HepG2 (cell line): Measurements from ENCODE around the gene METAP1D. TPM values are rescaled to one million over a fixed set of nuclear protein-coding genes. Genes with fewer than 3 reads are reported as not detected.

Source experiments
- BRCA1 ChIP-seq: sonication (generic); formaldehyde crosslinking; IDR thresholded peaks from 2 replicates; pipeline ENCODE4 v1.4.0; 2020; ENCODE audit warnings: missing genetic modification reagents
- CBX5 ChIP-seq: sonication (generic); formaldehyde crosslinking; IDR thresholded peaks from 2 replicates; pipeline ENCODE4 v1.4.0; 2020; ENCODE audit warnings: missing genetic modification reagents, borderline replicate concordance
- DMAP1 ChIP-seq: IDR thresholded peaks from 2 replicates; pipeline ENCODE4 v1.6.1; 2016
- FOXC1 ChIP-seq: sonication (generic); formaldehyde crosslinking; IDR thresholded peaks from 2 replicates; pipeline ENCODE4 v1.8.0; 2022; ENCODE audit warnings: mild to moderate bottlenecking, missing genetic modification reagents, borderline replicate concordance
- MXD4 ChIP-seq: IDR thresholded peaks from 2 replicates; pipeline ENCODE4 v1.6.1; 2016; ENCODE audit warnings: mild to moderate bottlenecking, missing biosample characterization, missing genetic modification reagents
- MYC ChIP-seq: sonication (generic); formaldehyde crosslinking; IDR thresholded peaks from 2 replicates; pipeline ENCODE4 v1.9.0; 2021; ENCODE audit warnings: missing genetic modification reagents, borderline replicate concordance
- PCBP2 ChIP-seq: fragments of 200-400 bp; formaldehyde crosslinking; optimal IDR thresholded peaks from 2 replicates; pipeline ENCODE3; 2018; ENCODE audit warnings: low read length, low read depth; ENCODE audit not compliant: poor library complexity, severe bottlenecking
- RAD51 ChIP-seq: fragments of 450-650 bp; IDR thresholded peaks from 2 replicates; pipeline ENCODE4 v1.6.1; 2016; ENCODE audit warnings: borderline replicate concordance
- RARA ChIP-seq: IDR thresholded peaks from 2 replicates; pipeline ENCODE4 v1.6.1; 2016; ENCODE audit warnings: missing genetic modification reagents, missing compliant biosample characterization
- RBM39 ChIP-seq: fragments of 200-400 bp; formaldehyde crosslinking; IDR thresholded peaks from one replicate; pipeline ENCODE4 v1.6.1; 2018; ENCODE audit warnings: antibody characterized with exemption, mild to moderate bottlenecking, low read depth, low read length; ENCODE audit not compliant: poor library complexity, severe bottlenecking
- RELA ChIP-seq: sonication (generic); formaldehyde crosslinking; IDR thresholded peaks from 2 replicates; pipeline ENCODE4 v1.4.0; 2020; ENCODE audit warnings: missing genetic modification reagents
- RFXANK ChIP-seq: IDR thresholded peaks from 2 replicates; pipeline ENCODE4 v1.6.1; 2016
- RFXAP ChIP-seq: sonication (generic); formaldehyde crosslinking; IDR thresholded peaks from 2 replicates; pipeline ENCODE4 v1.4.0; 2020; ENCODE audit warnings: missing genetic modification reagents, borderline replicate concordance
- WIZ ChIP-seq: sonication (generic); formaldehyde crosslinking; IDR thresholded peaks from 2 replicates; pipeline ENCODE4 v1.5.1; 2020; ENCODE audit warnings: mild to moderate bottlenecking, missing genetic modification reagents
- ZBTB3 ChIP-seq: sonication (generic); formaldehyde crosslinking; IDR thresholded peaks from 2 replicates; pipeline ENCODE4 v1.4.0; 2020; ENCODE audit warnings: low read depth, mild to moderate bottlenecking, moderate library complexity, missing genetic modification reagents, borderline replicate concordance
- ZKSCAN1 ChIP-seq: fragments of 150-350 bp; IDR thresholded peaks from 2 replicates; pipeline ENCODE4 v1.6.1; 2014; ENCODE audit warnings: low read length
- ZNF124 ChIP-seq: sonication (generic); formaldehyde crosslinking; IDR thresholded peaks from 2 replicates; pipeline ENCODE4 v1.4.0; 2020; ENCODE audit warnings: missing genetic modification reagents
- ZNF138 ChIP-seq: sonication (generic); formaldehyde crosslinking; IDR thresholded peaks from 2 replicates; pipeline ENCODE4 v1.5.0; 2020; ENCODE audit warnings: mild to moderate bottlenecking, low read depth, missing genetic modification reagents
- ZNF253 ChIP-seq: sonication (generic); formaldehyde crosslinking; IDR thresholded peaks from 2 replicates; pipeline ENCODE4 v1.8.0; 2022; ENCODE audit warnings: mild to moderate bottlenecking, missing genetic modification reagents, borderline replicate concordance
- ZNF275 ChIP-seq: sonication (generic); formaldehyde crosslinking; IDR thresholded peaks from 2 replicates; pipeline ENCODE4 v1.8.0; 2022; ENCODE audit warnings: missing genetic modification reagents, mild to moderate bottlenecking, inconsistent platforms, borderline replicate concordance
- ZNF484 ChIP-seq: sonication (generic); formaldehyde crosslinking; IDR thresholded peaks from 2 replicates; pipeline ENCODE4 v1.5.1; 2020; ENCODE audit warnings: mild to moderate bottlenecking, low read depth, missing genetic modification reagents, borderline replicate concordance
- ZNF569 ChIP-seq: sonication (generic); formaldehyde crosslinking; IDR thresholded peaks from 2 replicates; pipeline ENCODE4 v1.5.0; 2020; ENCODE audit warnings: mild to moderate bottlenecking, missing genetic modification reagents, moderate library complexity, borderline replicate concordance
- ZNF615 ChIP-seq: sonication (generic); formaldehyde crosslinking; IDR thresholded peaks from 2 replicates; pipeline ENCODE4 v1.5.0; 2020; ENCODE audit warnings: mild to moderate bottlenecking, missing genetic modification reagents, borderline replicate concordance
- ZNF639 ChIP-seq: conservative IDR thresholded peaks from 2 replicates; pipeline ENCODE4 v1.6.1; 2018; ENCODE audit warnings: missing genetic modification reagents
- ZNF770 ChIP-seq: sonication (generic); formaldehyde crosslinking; IDR thresholded peaks from 2 replicates; pipeline ENCODE4 v1.5.0; 2020; ENCODE audit warnings: mild to moderate bottlenecking, missing genetic modification reagents
- ZNF777 ChIP-seq: sonication (generic); formaldehyde crosslinking; IDR thresholded peaks from 2 replicates; pipeline ENCODE4 v1.4.0; 2020; ENCODE audit warnings: missing genetic modification reagents
- polyA plus RNA-seq, 8 experiments: library from polyadenylated mRNA; depleted of rRNA in 3 of 8; stranded (reverse) in 7 of 8; unstranded in 1 of 8; fragments of >200 nt; fragmentation: Illumina TruSeq in 4 of 8; extraction: Trizol in 4 of 8; gene quantifications; 2 replicates each; pipeline versions ENCODE4 v1.2.1 to v1.2.3, GENCODE V29; 2011 to 2016; ENCODE audit warnings: low read depth in 4 of 8, missing spikeins in 1 of 8, mixed read lengths in 1 of 8; ENCODE audit not compliant: insufficient read depth in 1 of 8
- total RNA-seq, 5 experiments: library from RNA; depleted of rRNA; stranded (reverse); fragments of >200 nt; fragmentation: Illumina TruSeq; extraction: Trizol; gene quantifications; 2 replicates each; pipeline ENCODE4 v1.2.3, GENCODE V29; 2016; ENCODE audit warnings: low read depth in 1 of 5

METAP1D gene
- total and polyA plus RNA-seq, 2 of the 13 experiments (the other 11 are each of a cell fraction or from before 2014, with no cell fraction given) = 14.7 to 21.6 TPM

- peak; percentile 70 for TF ChIP-seq ZNF770 (CRISPR knock-in tag)
- no peak for TF ChIP-seq ZBTB3
- TF ChIP-seq ZNF275 = peak; percentile 46; the same call in 1 of the 2 replicates
- no peak for TF ChIP-seq RARA
- peak; percentile 88 for TF ChIP-seq FOXC1 (CRISPR knock-in tag)
- peak; percentile 73 for TF ChIP-seq RAD51
- peak; percentile 94 for TF ChIP-seq BRCA1
- TF ChIP-seq CBX5 (CRISPR knock-in tag) = peak; percentile 79; the same call in 1 of the 2 replicates
- TF ChIP-seq ZNF639 (CRISPR knock-in tag) = peak; percentile 78
- TF ChIP-seq RBM39 = no peak
- no peak for TF ChIP-seq ZKSCAN1
- peak; percentile 92 for TF ChIP-seq MYC (CRISPR knock-in tag)
- peak; percentile 92; the same call in 1 of the 2 replicates for TF ChIP-seq ZNF124 (CRISPR knock-in tag)
- peak; percentile 55; the same call in 1 of the 2 replicates for TF ChIP-seq DMAP1
- TF ChIP-seq ZNF138 (CRISPR knock-in tag) = peak; percentile 41; the same call in 1 of the 2 replicates
- peak; percentile 87 for TF ChIP-seq ZNF777 (CRISPR knock-in tag)
- 0 out of 2 replicates have a peak, but pooled peaks have one; percentile 50 for TF ChIP-seq RELA (CRISPR knock-in tag)
- TF ChIP-seq RFXAP (CRISPR knock-in tag) = peak; percentile 97
- TF ChIP-seq MXD4 (CRISPR knock-in tag) = peak; percentile 79
- TF ChIP-seq ZNF615 = 0 out of 2 replicates have a peak, but pooled peaks have one; percentile 49
- TF ChIP-seq ZNF484 (CRISPR knock-in tag) = 0 out of 2 replicates have a peak, but pooled peaks have one; percentile 44
- TF ChIP-seq ZNF569 (CRISPR knock-in tag) = no peak
- no peak for TF ChIP-seq RFXANK (CRISPR knock-in tag)
- TF ChIP-seq ZNF253 (CRISPR knock-in tag) = peak; percentile 60; the same call in 1 of the 2 replicates
- no peak for TF ChIP-seq PCBP2
- TF ChIP-seq WIZ (CRISPR knock-in tag) = no peak
Observed at GRCh38 chr2:172102391-172103359, 102.9 kb downstream of the METAP1D start, which contains the start of gene DLX2 (continued).
